ENCODE data around the gene CNNM1. TPM values are rescaled to one million over a fixed set of nuclear protein-coding genes. Genes with fewer than 3 reads are reported as not detected.

The CNNM1 gene
- total RNA-seq, 1 experiment from 2014 or later: not detected

DNA sequence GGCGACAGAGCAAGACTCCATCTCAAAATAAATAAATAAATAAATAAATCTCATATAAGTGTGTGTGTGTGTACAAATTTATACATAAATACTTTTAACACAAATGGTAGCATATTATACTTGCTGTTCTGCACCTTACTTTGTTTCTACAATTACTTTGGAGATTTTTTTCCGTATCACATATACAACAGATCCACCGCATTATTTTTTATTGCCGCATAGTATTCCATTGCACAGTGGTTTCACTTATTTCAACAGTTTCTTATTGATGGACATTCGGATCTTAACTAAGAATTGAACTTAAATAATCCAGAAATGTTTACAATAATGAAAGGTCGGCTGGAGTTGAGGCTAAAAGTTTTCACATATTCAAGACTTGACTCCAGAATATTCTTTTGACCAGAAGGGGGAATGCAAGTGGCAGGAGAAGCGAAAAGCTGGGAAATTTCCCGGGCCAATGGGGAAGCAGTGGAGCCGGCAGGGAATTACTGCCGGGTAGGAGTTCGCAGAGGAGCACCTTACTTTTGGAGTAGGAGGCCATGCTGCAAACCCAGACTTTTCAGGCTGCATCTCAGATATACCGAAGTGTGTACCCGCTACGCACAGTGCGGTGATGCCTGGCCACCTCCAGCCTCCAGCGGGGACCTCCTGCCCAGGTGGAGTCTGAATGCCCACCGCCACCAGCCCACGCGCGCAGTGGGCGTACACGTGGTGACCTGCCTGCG, 415 bp upstream of the CNNM1 start:
- no peak for TF ChIP-seq FOSL1 (IDR thresholded peaks at IDR 0.05; ENCODE audit: low read depth)
- intact Hi-C loops (cut with micrococcal nuclease): no loop called here
- RAD21 ChIA-PET (ENCODE audit: low non-redundant PET in 1 of 2, low total read pairs in 2 of 2, uncharacterized antibody in 2 of 2, unreplicated experiment in 2 of 2): no interaction called here
- POLR2A ChIA-PET: no interaction called here
- Histone ChIP-seq H2AFZ (ENCODE audit: low read depth, low read length, poor library complexity, severe bottlenecking) (no peak overlapping the region), H3K4me1 (ENCODE audit: control insufficient read depth in 1 of 2, insufficient read depth in 2 of 2, low read length in 2 of 2) (no peaks in the 10 kb centered on the region; a peak in 1 of 4 replicates), H3K79me2 (ENCODE audit: insufficient read depth, low read length) (no peaks in the 10 kb centered on the region), H3K9me2 (ENCODE audit: insufficient read depth) (no peaks in the 10 kb centered on the region), H3K27me3 (ENCODE audit: insufficient read depth, low read length) (peaks cover 23% of the 10 kb centered on the region), H3K9ac (ENCODE audit: low read length) (no peak overlapping the region), H3K27ac (ENCODE audit: low read depth, low read length) (no peak overlapping the region), H4K20me1 (ENCODE audit: insufficient read depth) (no peaks in the 10 kb centered on the region), H3K4me2 (ENCODE audit: low read length) (no peak overlapping the region), H3K36me3 (ENCODE audit: control insufficient read depth in 1 of 2, insufficient read depth in 2 of 2, low read length in 2 of 2) (no peaks in the 10 kb centered on the region), H3K4me3 (replicated peaks in 1 of 2; ENCODE audit: low read depth in 1 of 2, low read length in 2 of 2) (no peak overlapping the region), H3K9me3 (ENCODE audit: control insufficient read depth in 1 of 2, insufficient read depth in 1 of 2, low read depth in 1 of 2, low read length in 2 of 2) (no peaks in the 10 kb centered on the region)
- BruUV-seq (replicated peaks): no TSS peak
- ATAC-seq (no peak), DNase-seq (ENCODE audit: low read depth, low spot score) (no peak)
- CTCF ChIA-PET: no interaction called here

DNA sequence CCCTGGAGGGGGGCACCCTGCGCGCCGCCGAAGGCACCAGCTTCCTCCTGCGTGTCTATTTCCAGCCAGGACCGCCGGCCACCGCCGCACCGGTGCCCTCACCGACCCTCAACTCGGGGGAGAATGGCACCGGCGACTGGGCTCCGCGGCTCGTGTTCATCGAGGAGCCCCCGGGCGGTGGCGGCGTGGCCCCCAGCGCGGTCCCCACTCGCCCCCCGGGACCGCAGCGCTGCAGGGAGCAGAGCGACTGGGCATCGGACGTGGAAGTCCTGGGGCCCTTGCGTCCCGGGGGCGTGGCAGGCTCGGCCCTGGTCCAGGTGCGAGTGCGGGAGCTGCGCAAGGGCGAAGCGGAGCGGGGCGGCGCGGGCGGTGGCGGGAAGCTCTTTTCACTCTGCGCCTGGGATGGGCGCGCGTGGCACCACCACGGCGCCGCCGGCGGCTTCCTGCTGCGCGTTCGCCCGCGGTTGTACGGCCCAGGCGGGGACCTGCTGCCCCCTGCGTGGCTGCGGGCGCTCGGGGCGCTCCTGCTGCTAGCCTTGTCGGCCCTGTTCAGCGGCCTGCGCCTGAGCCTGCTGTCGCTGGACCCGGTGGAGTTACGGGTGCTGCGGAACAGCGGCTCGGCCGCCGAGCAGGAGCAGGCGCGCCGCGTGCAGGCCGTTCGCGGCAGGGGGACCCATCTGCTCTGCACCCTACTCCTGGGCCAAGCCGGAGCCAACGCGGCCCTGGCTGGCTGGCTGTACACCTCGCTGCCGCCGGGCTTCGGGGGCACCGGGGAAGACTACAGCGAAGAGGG, 594 bp downstream of the CNNM1 start:
- H3K4me3 ChIP-seq (replicated peaks in 1 of 2; ENCODE audit: low read depth in 1 of 2, low read length in 2 of 2): no peak overlapping the region
- no TSS peak for BruUV-seq (replicated peaks)
- CTCF ChIA-PET: no interaction called here
- H3K9me3 ChIP-seq (ENCODE audit: control insufficient read depth in 1 of 2, insufficient read depth in 1 of 2, low read depth in 1 of 2, low read length in 2 of 2): no peaks in the 10 kb centered on the region
- H3K4me1 ChIP-seq (ENCODE audit: control insufficient read depth in 1 of 2, insufficient read depth in 2 of 2, low read length in 2 of 2): no peaks in the 10 kb centered on the region; a peak in 1 of 4 replicates
- intact Hi-C loops (cut with micrococcal nuclease): no loop called here
- no peak overlapping the region for H2AFZ ChIP-seq (ENCODE audit: low read depth, low read length, poor library complexity, severe bottlenecking)
- DNase-seq (ENCODE audit: low read depth, low spot score) (no peak), ATAC-seq (peak; percentile 25; the same call in 1 of the 2 replicates)
- H3K9me2 ChIP-seq (ENCODE audit: insufficient read depth): no peaks in the 10 kb centered on the region
- no peaks in the 10 kb centered on the region for H4K20me1 ChIP-seq (ENCODE audit: insufficient read depth)
- no peak overlapping the region for H3K27ac ChIP-seq (ENCODE audit: low read depth, low read length)
- RAD21 ChIA-PET (ENCODE audit: low non-redundant PET in 1 of 2, low total read pairs in 2 of 2, uncharacterized antibody in 2 of 2, unreplicated experiment in 2 of 2): no interaction called here
- POLR2A ChIA-PET: no interaction called here
- H3K4me2 ChIP-seq (ENCODE audit: low read length): no peak overlapping the region
- TF ChIP-seq EGR1 (IDR thresholded peaks at IDR 0.05; ENCODE audit: low read depth) (no peak), CEBPB (IDR thresholded peaks at IDR 0.05; ENCODE audit: low read depth) (no peak), ELF1 (IDR thresholded peaks at IDR 0.05; ENCODE audit: borderline replicate concordance, low read depth) (no peak), FOSL1 (IDR thresholded peaks at IDR 0.05; ENCODE audit: low read depth) (no peak), JUND (IDR thresholded peaks at IDR 0.05) (no peak), ZNF274 (IDR thresholded peaks at IDR 0.05; ENCODE audit: low read depth, low read length) (no peak), POLR2A (IDR thresholded peaks at IDR 0.05; ENCODE audit: borderline replicate concordance, extremely low read depth, insufficient read depth, insufficient read length) (no peak), SP1 (IDR thresholded peaks at IDR 0.05; ENCODE audit: low read depth) (no peak), SIN3A (IDR thresholded peaks at IDR 0.05; ENCODE audit: low read depth) (no peak), YY1 (IDR thresholded peaks at IDR 0.05; ENCODE audit: extremely low read depth, insufficient replicate concordance, low read depth, low read length) (no peak), SRF (IDR thresholded peaks at IDR 0.05; ENCODE audit: low read depth) (no peak), POLR2AphosphoS5 (IDR thresholded peaks at IDR 0.05; ENCODE audit: low read depth, low read length) (no peak)
- TF ChIP-seq, protein P1, sequence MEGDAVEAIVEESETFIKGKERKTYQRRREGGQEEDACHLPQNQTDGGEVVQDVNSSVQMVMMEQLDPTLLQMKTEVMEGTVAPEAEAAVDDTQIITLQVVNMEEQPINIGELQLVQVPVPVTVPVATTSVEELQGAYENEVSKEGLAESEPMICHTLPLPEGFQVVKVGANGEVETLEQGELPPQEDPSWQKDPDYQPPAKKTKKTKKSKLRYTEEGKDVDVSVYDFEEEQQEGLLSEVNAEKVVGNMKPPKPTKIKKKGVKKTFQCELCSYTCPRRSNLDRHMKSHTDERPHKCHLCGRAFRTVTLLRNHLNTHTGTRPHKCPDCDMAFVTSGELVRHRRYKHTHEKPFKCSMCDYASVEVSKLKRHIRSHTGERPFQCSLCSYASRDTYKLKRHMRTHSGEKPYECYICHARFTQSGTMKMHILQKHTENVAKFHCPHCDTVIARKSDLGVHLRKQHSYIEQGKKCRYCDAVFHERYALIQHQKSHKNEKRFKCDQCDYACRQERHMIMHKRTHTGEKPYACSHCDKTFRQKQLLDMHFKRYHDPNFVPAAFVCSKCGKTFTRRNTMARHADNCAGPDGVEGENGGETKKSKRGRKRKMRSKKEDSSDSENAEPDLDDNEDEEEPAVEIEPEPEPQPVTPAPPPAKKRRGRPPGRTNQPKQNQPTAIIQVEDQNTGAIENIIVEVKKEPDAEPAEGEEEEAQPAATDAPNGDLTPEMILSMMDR (IDR thresholded peaks at IDR 0.05 in 2 of 3, conservative IDR thresholded peaks at IDR 0.05 in 1 of 3; ENCODE audit: borderline replicate concordance in 1 of 3, insufficient read depth in 1 of 3, low read depth in 2 of 3, low read length in 2 of 3): no peak
- TF ChIP-seq, protein P2, sequence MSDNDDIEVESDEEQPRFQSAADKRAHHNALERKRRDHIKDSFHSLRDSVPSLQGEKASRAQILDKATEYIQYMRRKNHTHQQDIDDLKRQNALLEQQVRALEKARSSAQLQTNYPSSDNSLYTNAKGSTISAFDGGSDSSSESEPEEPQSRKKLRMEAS (IDR thresholded peaks at IDR 0.05): no peak
- TF ChIP-seq, protein P3, sequence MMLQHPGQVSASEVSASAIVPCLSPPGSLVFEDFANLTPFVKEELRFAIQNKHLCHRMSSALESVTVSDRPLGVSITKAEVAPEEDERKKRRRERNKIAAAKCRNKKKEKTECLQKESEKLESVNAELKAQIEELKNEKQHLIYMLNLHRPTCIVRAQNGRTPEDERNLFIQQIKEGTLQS (IDR thresholded peaks at IDR 0.05): no peak
- no peak overlapping the region for H3K9ac ChIP-seq (ENCODE audit: low read length)
- H3K27me3 ChIP-seq (ENCODE audit: insufficient read depth, low read length): peaks cover 23% of the 10 kb centered on the region
- H3K79me2 ChIP-seq (ENCODE audit: insufficient read depth, low read length): no peaks in the 10 kb centered on the region
- no peaks in the 10 kb centered on the region for H3K36me3 ChIP-seq (ENCODE audit: control insufficient read depth in 1 of 2, insufficient read depth in 2 of 2, low read length in 2 of 2)
